CD14-positive monocyte (primary cell): Measurements from ENCODE around the gene DMGDH. TPM values are rescaled to one million over a fixed set of nuclear protein-coding genes. Genes with fewer than 3 reads are reported as not detected.

ENCODE experiments used
- DNase-seq, 3 donors: peaks; one replicate each; pipeline ENCODE4 v3.0.0-alpha.2; 2011 to 2022
- H2AFZ ChIP-seq: 2 replicates; pipeline ENCODE4 v1.6.0; 2012; ENCODE audit warnings: mild to moderate bottlenecking, low read depth, low read length, inconsistent platforms; ENCODE audit not compliant: insufficient read depth, poor library complexity, severe bottlenecking
- H3K27ac ChIP-seq, 2 donors: 1 replicate in 1 of 2; 2 replicates in 1 of 2; pipeline ENCODE4 v1.5.1; 2012 to 2013; ENCODE audit warnings: low read length in 2 of 2, control low read depth in 1 of 2, inconsistent platforms in 1 of 2, low read depth in 1 of 2, mild to moderate bottlenecking in 1 of 2
- H3K27me3 ChIP-seq, 2 donors: one replicate each; pipeline versions ENCODE4 v1.6.0 to v1.6.1; 2011 to 2013; ENCODE audit warnings: low read length in 2 of 2; ENCODE audit not compliant: control insufficient read depth in 2 of 2, insufficient read depth in 2 of 2
- H3K36me3 ChIP-seq, 2 donors: replicated peaks in 1 of 2; 1 replicate in 1 of 2; 2 replicates in 1 of 2; pipeline versions ENCODE4 v1.5.1 to v1.6.1; 2012 to 2013; ENCODE audit warnings: low read length in 2 of 2, control low read depth in 1 of 2, inconsistent platforms in 1 of 2, mild to moderate bottlenecking in 1 of 2; ENCODE audit not compliant: insufficient read depth in 2 of 2, control insufficient read depth in 1 of 2
- H3K4me1 ChIP-seq, 2 donors: 1 replicate in 1 of 2; 2 replicates in 1 of 2; pipeline versions ENCODE4 v1.5.1 to v1.6.1; 2012 to 2013; ENCODE audit warnings: low read length in 2 of 2, control low read depth in 1 of 2, inconsistent platforms in 1 of 2, mild to moderate bottlenecking in 1 of 2, moderate library complexity in 1 of 2; ENCODE audit not compliant: insufficient read depth in 2 of 2, control insufficient read depth in 1 of 2
- H3K4me2 ChIP-seq: replicated peaks from 2 replicates; pipeline ENCODE3; 2012; ENCODE audit warnings: low read length, moderate library complexity, mild to moderate bottlenecking; ENCODE audit not compliant: poor library complexity, severe bottlenecking; ENCODE audit errors: extremely low read depth
- H3K4me3 ChIP-seq, 3 experiments: fragments of 200-600 bp in 1 of 3; sonication (generic) in 1 of 3; replicated peaks in 1 of 3; 1 replicate in 2 of 3; 2 replicates in 1 of 3; pipeline ENCODE4 v1.5.1; 2011 to 2013; ENCODE audit warnings: low read length in 3 of 3, mild to moderate bottlenecking in 3 of 3, control low read depth in 2 of 3, low read depth in 2 of 3, inconsistent platforms in 1 of 3, moderate library complexity in 1 of 3
- H3K79me2 ChIP-seq: 2 replicates; pipeline ENCODE4 v1.6.0; 2012; ENCODE audit warnings: mild to moderate bottlenecking, control low read depth, inconsistent platforms, low read length, moderate library complexity; ENCODE audit not compliant: insufficient read depth
- H3K9ac ChIP-seq: 2 replicates; pipeline ENCODE4 v1.6.0; 2017; ENCODE audit warnings: low read length, mild to moderate bottlenecking; ENCODE audit not compliant: insufficient read depth, poor library complexity, severe bottlenecking
- H3K9me3 ChIP-seq, 2 donors: replicated peaks in 1 of 2; 1 replicate in 1 of 2; 2 replicates in 1 of 2; pipeline versions ENCODE4 v1.5.1 to v1.6.1; 2012 to 2013; ENCODE audit warnings: low read length in 2 of 2, control low read depth in 1 of 2; ENCODE audit not compliant: control insufficient read depth in 1 of 2, insufficient read depth in 1 of 2
- H4K20me1 ChIP-seq: 2 replicates; pipeline ENCODE4 v1.6.0; 2012; ENCODE audit warnings: mild to moderate bottlenecking, low read length, control low read depth, moderate library complexity; ENCODE audit not compliant: insufficient read depth
- H3K27ac Mint-ChIP-seq, 7 donors: one replicate each; pipeline ENCODE4 v1.8.0; 2020; ENCODE audit warnings: mild to moderate bottlenecking in 7 of 7, mixed read lengths in 7 of 7, moderate library complexity in 6 of 7, inconsistent platforms in 2 of 7
- H3K27me3 Mint-ChIP-seq, 3 donors: one replicate each; pipeline ENCODE4 v1.8.0; 2021 to 2022; ENCODE audit warnings: low read depth in 3 of 3, mild to moderate bottlenecking in 3 of 3, mixed read lengths in 3 of 3, moderate library complexity in 3 of 3, inconsistent platforms in 1 of 3
- H3K36me3 Mint-ChIP-seq, 2 donors: one replicate each; pipeline ENCODE4 v1.8.0; 2020; ENCODE audit warnings: mixed read lengths in 2 of 2, inconsistent platforms in 1 of 2, mild to moderate bottlenecking in 1 of 2
- H3K4me1 Mint-ChIP-seq: one replicate; pipeline ENCODE4 v1.8.0; 2020; ENCODE audit warnings: mild to moderate bottlenecking, mixed read lengths
- H3K4me3 Mint-ChIP-seq, 2 donors: one replicate each; pipeline ENCODE4 v1.8.0; 2020; ENCODE audit warnings: mild to moderate bottlenecking in 2 of 2, mixed read lengths in 2 of 2, moderate library complexity in 1 of 2
- H3K9me3 Mint-ChIP-seq, 7 donors: one replicate each; pipeline ENCODE4 v1.8.0; 2020 to 2022; ENCODE audit warnings: mixed read lengths in 7 of 7, mild to moderate bottlenecking in 6 of 7, moderate library complexity in 6 of 7, inconsistent platforms in 2 of 7
- WGBS: methylation state at CpG from one replicate; pipeline ENCODE4 v1.1.5; 2013; ENCODE audit warnings: missing lambda C conversion rate; ENCODE audit not compliant: insufficient coverage; 5-methylcytosine and 5-hydroxymethylcytosine counted together
- intact Hi-C, 2 donors: fragments of 100-400 bp; cut with micrococcal nuclease; formaldehyde crosslinking; loops; one replicate each; pipeline versions ENCODE4 v1.15.0 to v1.15.1; 2023
- polyA plus RNA-seq, 3 donors: library from polyadenylated mRNA; depleted of rRNA in 1 of 3; unstranded in 2 of 3; stranded (reverse) in 1 of 3; fragments of 300-500 nt in 2 of 3; fragments of >200 nt in 1 of 3; fragmentation: Illumina TruSeq in 2 of 3; gene quantifications; 1 replicate in 2 of 3; 2 replicates in 1 of 3; pipeline ENCODE4 v1.2.3, GENCODE V29; 2012 to 2021
- TF ChIP-seq, protein P1 (sequence below): fragments of 200-600 bp; IDR thresholded peaks from one replicate; pipeline ENCODE4 v1.8.0; 2022; ENCODE audit warnings: antibody characterized with exemption, mild to moderate bottlenecking

DMGDH gene
- polyA plus RNA-seq, 3 donors, result not detected

DNA sequence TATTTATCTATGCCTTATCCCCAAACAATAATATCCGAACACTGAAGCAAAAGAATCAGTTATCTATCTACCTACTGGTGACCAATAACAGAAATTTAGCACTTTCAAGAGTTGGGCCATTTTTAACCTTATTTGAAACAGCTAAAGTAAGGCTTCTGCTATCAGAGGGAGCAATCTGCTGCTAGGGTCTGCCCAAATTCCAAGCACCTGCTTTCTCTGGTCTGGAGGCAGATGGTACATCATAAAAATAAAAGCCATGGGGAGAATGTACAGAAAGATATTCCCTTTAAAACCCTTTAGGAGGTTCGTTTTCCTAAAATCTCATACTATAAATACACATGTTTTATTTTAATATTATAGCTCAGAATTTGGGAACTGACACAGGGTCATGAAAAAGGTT is 46.7 kb downstream of the DMGDH start:
- Histone ChIP-seq H3K27ac (no peak overlapping the region), H3K9ac (no peak overlapping the region), H3K9me3 (no peaks in the 10 kb centered on the region), H4K20me1 (no peaks in the 10 kb centered on the region), H2AFZ (no peak overlapping the region), H3K27me3 (peaks cover 6 to 15% of the 10 kb centered on the region in 2 donors), H3K4me2 (no peak overlapping the region), H3K36me3 (no peaks in the 10 kb centered on the region), H3K79me2 (no peaks in the 10 kb centered on the region), H3K4me3 (no peak overlapping the region), H3K4me1 (peaks cover 0 to 3% of the 10 kb centered on the region in 2 donors)
- no peak overlapping the region for H3K27ac Mint-ChIP-seq
- H3K4me3 Mint-ChIP-seq, result no peak overlapping the region
- H3K36me3 Mint-ChIP-seq, result no peaks in the 10 kb centered on the region
- no peak for DNase-seq
- intact Hi-C loops, result loop anchor here in 1 of 2 donors (5.0 to 10.0 kb wide), 2 partner anchors 110 to 442 kb away; no protein-coding TSS in a partner anchor
- H3K27me3 Mint-ChIP-seq, result peaks cover 8 to 27% (median 9%) of the 10 kb centered on the region in 3 donors
- WGBS, result 100% methylated on average over 1 of the region's 2 CpGs
- TF ChIP-seq, protein P1, sequence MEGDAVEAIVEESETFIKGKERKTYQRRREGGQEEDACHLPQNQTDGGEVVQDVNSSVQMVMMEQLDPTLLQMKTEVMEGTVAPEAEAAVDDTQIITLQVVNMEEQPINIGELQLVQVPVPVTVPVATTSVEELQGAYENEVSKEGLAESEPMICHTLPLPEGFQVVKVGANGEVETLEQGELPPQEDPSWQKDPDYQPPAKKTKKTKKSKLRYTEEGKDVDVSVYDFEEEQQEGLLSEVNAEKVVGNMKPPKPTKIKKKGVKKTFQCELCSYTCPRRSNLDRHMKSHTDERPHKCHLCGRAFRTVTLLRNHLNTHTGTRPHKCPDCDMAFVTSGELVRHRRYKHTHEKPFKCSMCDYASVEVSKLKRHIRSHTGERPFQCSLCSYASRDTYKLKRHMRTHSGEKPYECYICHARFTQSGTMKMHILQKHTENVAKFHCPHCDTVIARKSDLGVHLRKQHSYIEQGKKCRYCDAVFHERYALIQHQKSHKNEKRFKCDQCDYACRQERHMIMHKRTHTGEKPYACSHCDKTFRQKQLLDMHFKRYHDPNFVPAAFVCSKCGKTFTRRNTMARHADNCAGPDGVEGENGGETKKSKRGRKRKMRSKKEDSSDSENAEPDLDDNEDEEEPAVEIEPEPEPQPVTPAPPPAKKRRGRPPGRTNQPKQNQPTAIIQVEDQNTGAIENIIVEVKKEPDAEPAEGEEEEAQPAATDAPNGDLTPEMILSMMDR, result no peak
- peaks cover 0 to 2% (median 0%) of the 10 kb centered on the region in 7 donors for H3K9me3 Mint-ChIP-seq
- peaks cover 16% of the 10 kb centered on the region for H3K4me1 Mint-ChIP-seq

DNA sequence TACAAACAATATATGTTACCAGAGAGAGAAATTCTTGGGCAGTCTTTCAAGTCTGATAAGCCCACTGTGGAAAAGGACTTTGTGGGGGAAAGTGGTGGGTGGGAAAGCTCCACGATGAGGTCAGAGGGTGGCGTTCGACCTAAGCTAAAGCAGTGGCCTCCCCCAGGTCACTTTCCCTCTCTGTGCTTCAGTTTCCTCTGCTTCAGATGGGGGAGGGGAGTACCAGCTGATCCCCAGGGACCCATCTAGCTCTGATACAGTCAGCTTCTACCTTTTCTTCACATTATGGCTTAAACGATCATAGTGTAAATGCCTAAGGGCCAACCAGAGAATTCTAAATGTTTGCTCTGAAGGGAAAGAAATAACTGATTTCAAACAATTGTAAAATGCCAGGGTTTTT is 47.7 kb downstream of the DMGDH start:
- H3K36me3 ChIP-seq, result no peaks in the 10 kb centered on the region
- Mint-ChIP-seq H3K4me1 (peaks cover 16% of the 10 kb centered on the region), H3K36me3 (no peaks in the 10 kb centered on the region), H3K27me3 (peaks cover 7 to 25% (median 9%) of the 10 kb centered on the region in 3 donors), H3K9me3 (peaks cover 0 to 2% (median 0%) of the 10 kb centered on the region in 7 donors), H3K27ac (no peak overlapping the region), H3K4me3 (no peak overlapping the region)
- no peaks in the 10 kb centered on the region for H3K9me3 ChIP-seq
- intact Hi-C loops, result loop anchor here in 1 of 2 donors (5.0 to 10.0 kb wide), 2 partner anchors 111 to 443 kb away; no protein-coding TSS in a partner anchor
- H3K4me2 ChIP-seq, result no peak overlapping the region
- WGBS, result no CpG with 5 or more reads among the region's 4 CpGs
- no peak overlapping the region for H2AFZ ChIP-seq
- H4K20me1 ChIP-seq, result no peaks in the 10 kb centered on the region
- no peak overlapping the region for H3K4me3 ChIP-seq
- H3K27me3 ChIP-seq, result peaks cover 8 to 15% of the 10 kb centered on the region in 2 donors
- no peak overlapping the region for H3K9ac ChIP-seq
- H3K4me1 ChIP-seq, result peaks cover 0 to 3% of the 10 kb centered on the region in 2 donors
- H3K27ac ChIP-seq, result no peak overlapping the region
- TF ChIP-seq, protein P1, result no peak
- no peaks in the 10 kb centered on the region for H3K79me2 ChIP-seq
- no peak for DNase-seq
